ENCODE data around the gene ZCCHC7.

The ZCCHC7 gene

GRCh38 chr9:37406603-37407401 is 286.4 kb downstream of the ZCCHC7 start:
- DNase-seq (ENCODE audit: low read depth) = no peak

GRCh38 chr9:37407468-37407867 is 287.1 kb downstream of the ZCCHC7 start:
- peak; percentile 50 for DNase-seq (ENCODE audit: low read depth)
